Endodermal cell (in vitro differentiated cells): ENCODE data around the gene ZNF319. TPM values are rescaled to one million over a fixed set of nuclear protein-coding genes. Genes with fewer than 3 reads are reported as not detected.

Source experiments
- DNase-seq: peaks from one replicate; pipeline ENCODE4 v3.0.0-alpha.2; 2017
- H3K27ac ChIP-seq: 2 replicates; pipeline ENCODE4 v1.5.1; 2013; ENCODE audit warnings: mild to moderate bottlenecking, low read depth, low read length, moderate library complexity
- H3K27me3 ChIP-seq: 2 replicates; pipeline ENCODE4 v1.6.1; 2013; ENCODE audit warnings: mild to moderate bottlenecking, low read length, moderate library complexity; ENCODE audit not compliant: insufficient read depth, control insufficient read depth, poor library complexity, severe bottlenecking
- H3K36me3 ChIP-seq: 2 replicates; pipeline ENCODE4 v1.7.0; 2013; ENCODE audit warnings: mild to moderate bottlenecking, low read length, moderate library complexity; ENCODE audit not compliant: control insufficient read depth, insufficient read depth
- H3K4me1 ChIP-seq: one replicate; pipeline ENCODE4 v1.7.0; 2013; ENCODE audit warnings: low read length; ENCODE audit not compliant: control insufficient read depth, insufficient read depth
- H3K4me3 ChIP-seq: 2 replicates; pipeline ENCODE4 v1.5.1; 2013; ENCODE audit warnings: mild to moderate bottlenecking, low read length, moderate library complexity
- H3K9ac ChIP-seq: 2 replicates; pipeline ENCODE4 v1.6.1; 2013; ENCODE audit warnings: mild to moderate bottlenecking, low read length, moderate library complexity; ENCODE audit not compliant: poor library complexity, severe bottlenecking; ENCODE audit errors: extremely low read depth
- H3K9me3 ChIP-seq: 2 replicates; pipeline ENCODE4 v1.6.1; 2013; ENCODE audit warnings: mild to moderate bottlenecking, low read length, moderate library complexity; ENCODE audit not compliant: control insufficient read depth
- H3K27ac Mint-ChIP-seq: 2 replicates; pipeline ENCODE4 v1.8.0; 2020; ENCODE audit warnings: mixed read lengths
- H3K27me3 Mint-ChIP-seq: 2 replicates; pipeline ENCODE4 v1.8.0; 2021; ENCODE audit warnings: mild to moderate bottlenecking, mixed read lengths; ENCODE audit not compliant: insufficient read depth
- H3K36me3 Mint-ChIP-seq: 2 replicates; pipeline ENCODE4 v1.8.0; 2020; ENCODE audit warnings: low read depth, mixed read lengths
- H3K4me1 Mint-ChIP-seq: 2 replicates; pipeline ENCODE4 v1.8.0; 2020; ENCODE audit warnings: mixed read lengths
- H3K4me3 Mint-ChIP-seq: 2 replicates; pipeline ENCODE4 v1.8.0; 2020; ENCODE audit warnings: mild to moderate bottlenecking, moderate library complexity, mixed read lengths
- H3K9me3 Mint-ChIP-seq: 2 replicates; pipeline ENCODE4 v1.8.0; 2020; ENCODE audit warnings: mild to moderate bottlenecking, mixed read lengths
- WGBS, 2 experiments: methylation state at CpG; one replicate each; pipeline versions ENCODE4 v1.1.5 to v1.1.7; 2013; ENCODE audit warnings: missing lambda C conversion rate in 2 of 2, mixed read lengths in 1 of 2; ENCODE audit not compliant: insufficient coverage in 1 of 2, insufficient read length in 1 of 2; 5-methylcytosine and 5-hydroxymethylcytosine counted together
- total RNA-seq, 2 donors: library from RNA; stranded (reverse); fragmentation: NEBNext Ultra II Directional in 1 of 2; extraction: Animal tissue kit (Norgen Biotek cat#: 25700) in 1 of 2; gene quantifications; 2 replicates in 1 of 2; 3 replicates in 1 of 2; pipeline ENCODE4 v1.2.1, GENCODE V29; 2021
- TF ChIP-seq, protein P1 (sequence below): fragments of 200-600 bp; sonication (generic); conservative IDR thresholded peaks from 2 replicates; pipeline ENCODE4 v1.5.0; 2021; ENCODE audit warnings: antibody characterized with exemption, mild to moderate bottlenecking

The ZNF319 gene
- total RNA-seq, 2 donors from 2014 or later, result 9.8 to 10.8 TPM

DNA sequence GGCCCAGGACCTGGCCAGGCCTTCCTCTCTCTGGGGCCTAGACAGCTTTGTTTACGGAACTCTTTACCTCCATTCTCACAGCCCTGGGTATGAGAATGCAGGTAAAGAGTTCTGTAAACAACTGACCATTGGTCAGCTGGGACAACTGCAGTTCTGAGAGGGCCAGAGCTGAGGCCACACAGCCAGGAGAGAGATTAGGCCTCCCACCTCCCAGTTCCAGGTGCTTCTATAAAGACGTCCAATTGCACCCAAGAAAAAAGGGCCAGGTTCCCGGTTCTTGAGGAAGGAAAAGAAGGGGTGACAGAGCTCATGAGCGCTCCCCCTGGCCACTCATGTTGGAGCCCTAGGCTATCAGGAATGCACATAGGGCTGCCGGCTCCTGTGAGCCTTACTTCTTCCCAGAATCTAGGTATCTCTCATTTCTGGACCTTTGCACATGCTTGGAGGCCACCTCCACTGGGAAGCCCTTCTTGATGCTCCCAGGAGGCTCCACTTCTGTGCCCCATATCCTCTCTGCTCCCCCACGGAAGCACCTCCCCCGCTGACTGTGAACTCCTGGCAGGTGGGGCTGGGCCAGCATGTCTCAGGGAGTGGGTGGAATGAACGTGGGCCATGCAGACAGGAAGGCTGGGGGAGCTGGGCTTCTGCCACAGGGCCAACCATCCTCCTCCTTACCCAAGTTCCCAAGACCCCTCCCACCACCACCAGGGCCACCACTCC, 42.6 kb downstream of the ZNF319 start:
- Histone ChIP-seq H3K36me3 (no peaks in the 10 kb centered on the region), H3K27me3 (no peaks in the 10 kb centered on the region), H3K27ac (no peak overlapping the region), H3K9me3 (no peaks in the 10 kb centered on the region), H3K9ac (no peak overlapping the region), H3K4me1 (peaks cover 12% of the 10 kb centered on the region), H3K4me3 (no peak overlapping the region)
- Mint-ChIP-seq H3K9me3 (no peaks in the 10 kb centered on the region), H3K27ac (peak overlapping the region; percentile 89), H3K27me3 (no peaks in the 10 kb centered on the region), H3K36me3 (no peaks in the 10 kb centered on the region), H3K4me3 (peak overlapping the region; percentile 11), H3K4me1 (peaks cover 30% of the 10 kb centered on the region)
- 81 to 82% methylated on average over 3 to 8 of the region's 8 CpGs for WGBS, 2 experiments
- TF ChIP-seq, protein P1, sequence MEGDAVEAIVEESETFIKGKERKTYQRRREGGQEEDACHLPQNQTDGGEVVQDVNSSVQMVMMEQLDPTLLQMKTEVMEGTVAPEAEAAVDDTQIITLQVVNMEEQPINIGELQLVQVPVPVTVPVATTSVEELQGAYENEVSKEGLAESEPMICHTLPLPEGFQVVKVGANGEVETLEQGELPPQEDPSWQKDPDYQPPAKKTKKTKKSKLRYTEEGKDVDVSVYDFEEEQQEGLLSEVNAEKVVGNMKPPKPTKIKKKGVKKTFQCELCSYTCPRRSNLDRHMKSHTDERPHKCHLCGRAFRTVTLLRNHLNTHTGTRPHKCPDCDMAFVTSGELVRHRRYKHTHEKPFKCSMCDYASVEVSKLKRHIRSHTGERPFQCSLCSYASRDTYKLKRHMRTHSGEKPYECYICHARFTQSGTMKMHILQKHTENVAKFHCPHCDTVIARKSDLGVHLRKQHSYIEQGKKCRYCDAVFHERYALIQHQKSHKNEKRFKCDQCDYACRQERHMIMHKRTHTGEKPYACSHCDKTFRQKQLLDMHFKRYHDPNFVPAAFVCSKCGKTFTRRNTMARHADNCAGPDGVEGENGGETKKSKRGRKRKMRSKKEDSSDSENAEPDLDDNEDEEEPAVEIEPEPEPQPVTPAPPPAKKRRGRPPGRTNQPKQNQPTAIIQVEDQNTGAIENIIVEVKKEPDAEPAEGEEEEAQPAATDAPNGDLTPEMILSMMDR, result peak; percentile 44
- peak; percentile 64 for DNase-seq

DNA sequence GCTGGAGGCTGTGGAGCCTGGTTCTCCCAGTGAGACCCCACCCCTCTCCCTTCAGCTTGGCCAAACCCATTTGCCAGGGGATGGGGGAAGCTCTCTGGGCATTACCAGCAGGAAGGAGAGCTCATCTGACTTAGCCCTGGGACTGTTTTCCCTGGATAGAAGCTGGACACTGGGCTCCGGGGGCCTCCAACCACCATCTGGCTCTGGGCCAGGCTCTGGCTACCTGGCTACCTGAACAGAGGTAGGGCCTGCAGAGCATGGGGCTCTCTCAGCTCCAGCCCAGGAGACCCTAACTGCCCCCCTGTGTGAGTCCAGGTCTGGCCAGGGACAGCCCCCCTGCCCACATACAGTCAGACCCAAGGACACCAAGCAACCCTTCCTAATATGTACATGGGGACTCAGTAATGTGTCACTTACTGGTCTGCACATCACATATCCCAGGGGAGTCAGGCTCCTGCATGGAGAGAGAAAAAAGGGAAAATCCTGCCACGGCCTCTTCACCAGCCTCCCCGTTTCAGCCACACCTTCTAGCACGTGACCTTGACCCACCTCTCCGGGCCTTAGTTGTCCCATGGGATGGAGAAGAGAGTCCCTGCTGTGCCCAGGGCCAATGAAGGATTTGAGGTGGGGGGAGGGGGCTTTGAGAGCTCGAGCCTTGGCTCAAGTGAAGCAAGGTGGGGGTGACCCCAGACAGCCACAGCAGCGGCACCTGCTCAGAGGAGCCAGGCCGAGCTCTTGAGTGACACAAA, 43.4 kb downstream of the ZNF319 start:
- Mint-ChIP-seq H3K27me3 (no peaks in the 10 kb centered on the region), H3K36me3 (no peaks in the 10 kb centered on the region), H3K4me1 (peaks cover 30% of the 10 kb centered on the region), H3K9me3 (no peaks in the 10 kb centered on the region), H3K4me3 (peak overlapping the region; percentile 11), H3K27ac (peak overlapping the region; percentile 84)
- no peak overlapping the region for H3K4me3 ChIP-seq
- no peak for DNase-seq
- peaks cover 12% of the 10 kb centered on the region for H3K4me1 ChIP-seq
- WGBS, 2 experiments, result 74 to 81% methylated on average over 4 to 8 of the region's 8 CpGs
- no peaks in the 10 kb centered on the region for H3K9me3 ChIP-seq
- H3K36me3 ChIP-seq, result no peaks in the 10 kb centered on the region
- H3K27me3 ChIP-seq, result no peaks in the 10 kb centered on the region
- TF ChIP-seq, protein P1, result no peak
- H3K27ac ChIP-seq, result no peak overlapping the region
- H3K9ac ChIP-seq, result no peak overlapping the region

DNA sequence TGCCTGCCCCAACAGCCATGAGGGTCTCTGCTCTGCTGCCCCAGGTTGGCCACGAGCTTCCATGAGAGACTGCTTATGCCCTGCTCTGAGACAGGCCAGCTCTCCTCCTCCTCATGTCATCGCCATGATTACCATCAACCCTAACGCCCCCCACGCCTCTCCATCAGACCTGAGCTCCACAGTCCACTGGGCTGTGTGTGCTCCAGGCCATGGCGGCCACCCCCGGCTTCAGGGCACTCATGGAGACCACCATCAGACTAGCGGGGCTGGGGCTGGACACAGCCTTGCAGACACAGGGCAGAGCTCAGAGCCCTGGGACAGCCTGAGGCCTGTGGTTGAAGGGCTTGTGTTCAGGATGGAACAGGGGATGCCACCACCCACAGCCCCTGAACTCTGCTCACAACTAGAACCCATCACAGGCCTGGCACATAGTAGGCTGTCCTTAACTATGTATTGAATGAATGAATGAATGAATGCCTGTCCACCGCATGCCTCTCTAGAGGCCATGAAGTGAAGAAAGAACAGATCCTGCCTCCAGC, 44.1 kb downstream of the ZNF319 start:
- peaks cover 30% of the 10 kb centered on the region for H3K4me1 Mint-ChIP-seq
- Histone ChIP-seq H3K4me1 (peaks cover 12% of the 10 kb centered on the region), H3K27ac (no peak overlapping the region), H3K36me3 (no peaks in the 10 kb centered on the region), H3K9ac (no peak overlapping the region), H3K27me3 (no peaks in the 10 kb centered on the region), H3K9me3 (no peaks in the 10 kb centered on the region), H3K4me3 (no peak overlapping the region)
- no peaks in the 10 kb centered on the region for H3K36me3 Mint-ChIP-seq
- no peak overlapping the region for H3K4me3 Mint-ChIP-seq
- 94 to 100% methylated on average over 3 to 8 of the region's 8 CpGs for WGBS, 2 experiments
- TF ChIP-seq, protein P1, result no peak
- H3K27ac Mint-ChIP-seq, result no peak overlapping the region
- H3K9me3 Mint-ChIP-seq, result no peaks in the 10 kb centered on the region
- DNase-seq, result no peak
- H3K27me3 Mint-ChIP-seq, result no peaks in the 10 kb centered on the region
